GM12878 (cell line): Measurements from ENCODE around the gene CDK5RAP3. TPM values are rescaled to one million over a fixed set of nuclear protein-coding genes. Genes with fewer than 3 reads are reported as not detected.

Experiments used
- ATAC-seq: fragments of 200-7000 bp; cut with Tn5 transposase; 3 replicates; pipeline ENCODE4 v1.9.1; 2020; ENCODE audit warnings: mild to moderate bottlenecking, moderate library complexity
- BruUV-seq: library from RNA; stranded (reverse); fragments of 400-500 nt; replicated peaks from 2 replicates; lab custom pipeline; 2021; lab: Mats Ljungman, UMichigan
- CTCF ChIA-PET: fragments of 300-600 bp; sonication (Branson Sonifier 250); formaldehyde crosslinking; extraction: SDS; loops from one replicate; lab custom pipeline; 2021; ENCODE audit warnings: inconsistent platforms; lab: Yijun Ruan, JAX
- POLR2A ChIA-PET: fragments of 350-600 bp; formaldehyde crosslinking; extraction: SDS; loops from one replicate; lab custom pipeline; 2021; ENCODE audit warnings: inconsistent platforms; lab: Charles Lee
- RAD21 ChIA-PET: fragments of 300-600 bp; sonication (Branson Sonifier 250); formaldehyde crosslinking; loops from one replicate; lab custom pipeline; 2023; ENCODE audit warnings: antibody characterized with exemption; ENCODE audit not compliant: unreplicated experiment; lab: Charles Lee
- SMC1A ChIA-PET: fragments of 300-600 bp; sonication (Branson Sonifier 250); formaldehyde crosslinking; loops from one replicate; lab custom pipeline; 2023; ENCODE audit not compliant: unreplicated experiment, uncharacterized antibody; lab: Charles Lee
- DNase-seq: peaks from one replicate; pipeline ENCODE4 v3.0.0-alpha.2; 2011; ENCODE audit warnings: low read depth, low spot score
- FAIRE-seq: peaks from 3 replicates; lab custom pipeline; 2011; peaks lifted over from hg19 to GRCh38; lab: Jason Lieb, UNC
- H2AFZ ChIP-seq: 2 replicates; pipeline ENCODE4 v1.6.0; 2011; ENCODE audit warnings: low read depth, low read length, control low read depth; ENCODE audit not compliant: control insufficient read depth
- H3K27ac ChIP-seq: 2 replicates; pipeline ENCODE4 v1.5.1; 2011; ENCODE audit warnings: control low read depth; ENCODE audit not compliant: control insufficient read depth, insufficient read depth
- H3K27me3 ChIP-seq, 2 experiments: replicated peaks in 1 of 2; 2 replicates each; pipeline versions ENCODE4 v1.6.0 to v1.6.1; 2011; ENCODE audit warnings: low read length in 1 of 2; ENCODE audit not compliant: control insufficient read depth in 2 of 2, insufficient read depth in 2 of 2
- H3K36me3 ChIP-seq, 2 experiments: 2 replicates each; pipeline ENCODE4 v1.5.1; 2011; ENCODE audit warnings: low read length in 1 of 2; ENCODE audit not compliant: control insufficient read depth in 2 of 2, insufficient read depth in 2 of 2
- H3K4me1 ChIP-seq: 2 replicates; pipeline ENCODE4 v1.6.1; 2011; ENCODE audit warnings: mild to moderate bottlenecking, low read length, moderate library complexity, mixed read lengths; ENCODE audit not compliant: control insufficient read depth, insufficient read depth
- H3K4me2 ChIP-seq: 2 replicates; pipeline ENCODE4 v1.6.0; 2011; ENCODE audit warnings: control low read depth; ENCODE audit not compliant: control insufficient read depth, insufficient read depth
- H3K4me3 ChIP-seq: fragments of 200-600 bp; sonication (generic); 2 replicates; pipeline ENCODE4 v1.5.1; 2016
- H3K79me2 ChIP-seq: 2 replicates; pipeline ENCODE4 v1.6.0; 2011; ENCODE audit warnings: low read length; ENCODE audit not compliant: control insufficient read depth, insufficient read depth
- H3K9ac ChIP-seq: 2 replicates; pipeline ENCODE4 v1.8.0; 2011; ENCODE audit warnings: low read length, control low read depth, mixed read lengths; ENCODE audit not compliant: control insufficient read depth, insufficient read depth
- H3K9me3 ChIP-seq: replicated peaks from 3 replicates; pipeline ENCODE4 v1.5.1; 2011; ENCODE audit warnings: mild to moderate bottlenecking, low read length; ENCODE audit not compliant: control insufficient read depth, insufficient read depth
- H4K20me1 ChIP-seq: 2 replicates; pipeline ENCODE4 v1.6.0; 2011; ENCODE audit not compliant: control insufficient read depth, insufficient read depth
- ETV6 ChIP-seq, 2 experiments: fragments of 450-650 bp in 1 of 2; IDR thresholded peaks in 1 of 2; conservative IDR thresholded peaks in 1 of 2; 2 replicates each; pipeline ENCODE4 v1.6.1; 2014; ENCODE audit warnings: antibody characterized with exemption in 1 of 2, borderline replicate concordance in 1 of 2, low read depth in 1 of 2, mild to moderate bottlenecking in 1 of 2, moderate library complexity in 1 of 2
- FOXM1 ChIP-seq: IDR thresholded peaks from 2 replicates; pipeline ENCODE4 v1.6.1; 2012; ENCODE audit warnings: low read depth, mild to moderate bottlenecking, inconsistent platforms, low read length, moderate library complexity
- IKZF1 ChIP-seq: fragments of 450-650 bp; conservative IDR thresholded peaks from 2 replicates; pipeline ENCODE4 v1.6.1; 2017; ENCODE audit warnings: antibody characterized with exemption, mild to moderate bottlenecking
- MYB ChIP-seq: fragments of 150-350 bp; IDR thresholded peaks from 2 replicates; pipeline ENCODE4 v1.6.1; 2014; ENCODE audit warnings: mild to moderate bottlenecking, low read depth, low read length, borderline replicate concordance
- MYC ChIP-seq: IDR thresholded peaks from 2 replicates; pipeline ENCODE4 v1.6.1; 2011; ENCODE audit warnings: mild to moderate bottlenecking, low read length, moderate library complexity, inconsistent platforms; ENCODE audit not compliant: insufficient read depth, insufficient replicate concordance, insufficient read length, severe bottlenecking
- NRF1 ChIP-seq: conservative IDR thresholded peaks from 2 replicates; pipeline ENCODE4 v1.6.1; 2011; ENCODE audit warnings: mild to moderate bottlenecking, low read depth, low read length, improper control_type of control experiment
- RAD21 ChIP-seq: IDR thresholded peaks from 2 replicates; pipeline ENCODE4 v1.6.1; 2011; ENCODE audit warnings: mild to moderate bottlenecking, low read depth, low read length, moderate library complexity; ENCODE audit not compliant: insufficient read depth
- SMAD1 ChIP-seq: fragments of 450-650 bp; IDR thresholded peaks from 2 replicates; pipeline ENCODE4 v1.6.1; 2018; ENCODE audit warnings: mild to moderate bottlenecking, low read depth; ENCODE audit not compliant: partially characterized antibody
- SREBF2 ChIP-seq: IDR thresholded peaks from 2 replicates; pipeline ENCODE4 v1.6.1; 2012; ENCODE audit warnings: mild to moderate bottlenecking, low read length
- SUPT20H ChIP-seq: IDR thresholded peaks from 2 replicates; pipeline ENCODE4 v1.6.1; 2011; ENCODE audit warnings: low read depth, mild to moderate bottlenecking, low read length, moderate library complexity, borderline replicate concordance; ENCODE audit not compliant: control insufficient read depth
- TBL1XR1 ChIP-seq: IDR thresholded peaks from 2 replicates; pipeline ENCODE4 v1.6.1; 2012; ENCODE audit warnings: low read depth, low read length, improper control_type of control experiment
- TCF12 ChIP-seq: IDR thresholded peaks from 2 replicates; pipeline ENCODE4 v1.6.1; 2011; ENCODE audit warnings: low read depth, mild to moderate bottlenecking, low read length
- WGBS: methylation state at CpG from one replicate; pipeline ENCODE4 v1.1.6; 2016; ENCODE audit warnings: low lambda C conversion rate; ENCODE audit not compliant: insufficient replicate concordance, insufficient coverage; ENCODE audit errors: missing lambda C conversion rate; 5-methylcytosine and 5-hydroxymethylcytosine counted together
- in situ Hi-C: fragments of 300-500 bp; cut with MboI; formaldehyde crosslinking; loops from 9 replicates; pipeline ENCODE4 v1.14.3; 2018; ENCODE audit warnings: mixed read lengths
- intact Hi-C: fragments of 100-400 bp; cut with micrococcal nuclease; formaldehyde crosslinking; loops from one replicate; pipeline ENCODE4 v1.14.2; 2022; ENCODE audit not compliant: unreplicated experiment
- polyA plus RNA-seq, 11 experiments: library from polyadenylated mRNA; depleted of rRNA in 4 of 11; unstranded in 6 of 11; stranded (reverse) in 5 of 11; fragments of >200 nt; fragmentation: Nextera tagmentation in 4 of 11; fragmentation: Illumina TruSeq in 1 of 11; extraction: Ambion mirVana in 4 of 11; extraction: Trizol in 1 of 11; gene quantifications; 1 replicate in 1 of 11; 2 replicates in 10 of 11; pipeline versions ENCODE4 v1.2.1 to v1.2.3, GENCODE V29; 2011 to 2016; ENCODE audit warnings: inconsistent platforms in 2 of 11, missing spikeins in 2 of 11, low read depth in 1 of 11
- total RNA-seq, 4 experiments: library from RNA; depleted of rRNA in 3 of 4; stranded (reverse); fragments of >200 nt in 3 of 4; fragmentation: Illumina TruSeq in 1 of 4; extraction: Trizol in 1 of 4; gene quantifications; 2 replicates each; pipeline versions ENCODE4 v1.2.1 to v1.2.3, GENCODE V29; 2013 to 2021

CDK5RAP3 gene
- total and polyA plus RNA-seq, 10 of the 15 experiments (the other 5 are each of a cell fraction or from before 2014, with no cell fraction given) = 69.4 to 237 (median 160) TPM

- WGBS = 52% methylated on average over 16 of the region's 16 CpGs
- no peak within 1 kb of the TSS for H3K4me2 ChIP-seq
- ChIA-PET CTCF (interaction anchor here (1.0 to 18.1 kb wide), 4 partner anchors 11 to 58 kb away, joined by 3 to 419 read pairs (median 78); partner anchors contain the start of genes CDK5RAP3 and PNPO), SMC1A (interaction anchor here (1.8 kb wide), 1 partner anchor 12 kb away, joined by 5 read pairs; the partner anchor contains the start of gene CDK5RAP3), RAD21 (interaction anchor here (0.9 to 2.6 kb wide), 3 partner anchors 13 to 60 kb away, joined by 4 to 9 read pairs (median 8); partner anchors contain the start of gene CDK5RAP3), POLR2A (interaction anchor here (0.6 to 2.0 kb wide), 3 partner anchors 11 to 60 kb away, joined by 3 to 5 read pairs (median 3); partner anchors contain the start of gene CDK5RAP3)
- H3K79me2 ChIP-seq = no peaks in the 10 kb centered on the region
- no peak within 1 kb of the TSS for H2AFZ ChIP-seq
- no peaks in the 10 kb centered on the region for H3K27me3 ChIP-seq
- H3K27ac ChIP-seq = no peak within 1 kb of the TSS
- in situ Hi-C loops = no loop called here
- no peak within 1 kb of the TSS for H3K4me3 ChIP-seq
- H3K4me1 ChIP-seq = no peaks in the 10 kb centered on the region
- no peaks in the 10 kb centered on the region for H3K9me3 ChIP-seq
- BruUV-seq = no TSS peak
- intact Hi-C loops = no loop called here
- TF ChIP-seq SUPT20H (no peak), SMAD1 (no peak), RAD21 (no peak), TBL1XR1 (no peak), MYB (no peak), MYC (no peak), ETV6 (conservative IDR thresholded peaks at IDR 0.05 in 1 of 2, IDR thresholded peaks at IDR 0.05 in 1 of 2; ENCODE audit: borderline replicate concordance in 1 of 2, low read depth in 1 of 2) (no peak), IKZF1 (no peak), FOXM1 (no peak), TCF12 (no peak), SREBF2 (no peak), NRF1 (no peak)
- FAIRE-seq (no peak), DNase-seq (no peak), ATAC-seq (no peak)
- H4K20me1 ChIP-seq = no peaks in the 10 kb centered on the region
- no peaks in the 10 kb centered on the region for H3K36me3 ChIP-seq
- H3K9ac ChIP-seq = no peak within 1 kb of the TSS
Observed at GRCh38 chr17:47957591-47958490, 13.1 kb upstream of the CDK5RAP3 start, which contains the start of gene PRR15L. Gene PRR15L (minus strand): TSS chr17:47957883. CDS start chr17:47953234, 4,649 bp downstream.
